GM12878 (cell line): ENCODE results near the gene NUDT16. TPM values are rescaled to one million over a fixed set of nuclear protein-coding genes. Genes with fewer than 3 reads are reported as not detected.

ENCODE experiments used
- ATAC-seq: fragments of 200-7000 bp; cut with Tn5 transposase; 3 replicates; pipeline ENCODE4 v1.9.1; 2020; ENCODE audit warnings: mild to moderate bottlenecking, moderate library complexity
- BruUV-seq: library from RNA; stranded (reverse); fragments of 400-500 nt; replicated peaks from 2 replicates; lab custom pipeline; 2021; lab: Mats Ljungman, UMichigan
- CTCF ChIA-PET: fragments of 300-600 bp; sonication (Branson Sonifier 250); formaldehyde crosslinking; extraction: SDS; loops from one replicate; lab custom pipeline; 2021; ENCODE audit warnings: inconsistent platforms; lab: Yijun Ruan, JAX
- POLR2A ChIA-PET: fragments of 350-600 bp; formaldehyde crosslinking; extraction: SDS; loops from one replicate; lab custom pipeline; 2021; ENCODE audit warnings: inconsistent platforms; lab: Charles Lee
- RAD21 ChIA-PET: fragments of 300-600 bp; sonication (Branson Sonifier 250); formaldehyde crosslinking; loops from one replicate; lab custom pipeline; 2023; ENCODE audit warnings: antibody characterized with exemption; ENCODE audit not compliant: unreplicated experiment; lab: Charles Lee
- SMC1A ChIA-PET: fragments of 300-600 bp; sonication (Branson Sonifier 250); formaldehyde crosslinking; loops from one replicate; lab custom pipeline; 2023; ENCODE audit not compliant: unreplicated experiment, uncharacterized antibody; lab: Charles Lee
- DNase-seq: peaks from one replicate; pipeline ENCODE4 v3.0.0-alpha.2; 2011; ENCODE audit warnings: low read depth, low spot score
- FAIRE-seq: peaks from 3 replicates; lab custom pipeline; 2011; peaks lifted over from hg19 to GRCh38; lab: Jason Lieb, UNC
- H2AFZ ChIP-seq: 2 replicates; pipeline ENCODE4 v1.6.0; 2011; ENCODE audit warnings: low read depth, low read length, control low read depth; ENCODE audit not compliant: control insufficient read depth
- H3K27ac ChIP-seq: 2 replicates; pipeline ENCODE4 v1.5.1; 2011; ENCODE audit warnings: control low read depth; ENCODE audit not compliant: control insufficient read depth, insufficient read depth
- H3K27me3 ChIP-seq, 2 experiments: replicated peaks in 1 of 2; 2 replicates each; pipeline versions ENCODE4 v1.6.0 to v1.6.1; 2011; ENCODE audit warnings: low read length in 1 of 2; ENCODE audit not compliant: control insufficient read depth in 2 of 2, insufficient read depth in 2 of 2
- H3K36me3 ChIP-seq, 2 experiments: 2 replicates each; pipeline ENCODE4 v1.5.1; 2011; ENCODE audit warnings: low read length in 1 of 2; ENCODE audit not compliant: control insufficient read depth in 2 of 2, insufficient read depth in 2 of 2
- H3K4me1 ChIP-seq: 2 replicates; pipeline ENCODE4 v1.6.1; 2011; ENCODE audit warnings: mild to moderate bottlenecking, low read length, moderate library complexity, mixed read lengths; ENCODE audit not compliant: control insufficient read depth, insufficient read depth
- H3K4me2 ChIP-seq: 2 replicates; pipeline ENCODE4 v1.6.0; 2011; ENCODE audit warnings: control low read depth; ENCODE audit not compliant: control insufficient read depth, insufficient read depth
- H3K4me3 ChIP-seq: fragments of 200-600 bp; sonication (generic); 2 replicates; pipeline ENCODE4 v1.5.1; 2016
- H3K79me2 ChIP-seq: 2 replicates; pipeline ENCODE4 v1.6.0; 2011; ENCODE audit warnings: low read length; ENCODE audit not compliant: control insufficient read depth, insufficient read depth
- H3K9ac ChIP-seq: 2 replicates; pipeline ENCODE4 v1.8.0; 2011; ENCODE audit warnings: low read length, control low read depth, mixed read lengths; ENCODE audit not compliant: control insufficient read depth, insufficient read depth
- H3K9me3 ChIP-seq: replicated peaks from 3 replicates; pipeline ENCODE4 v1.5.1; 2011; ENCODE audit warnings: mild to moderate bottlenecking, low read length; ENCODE audit not compliant: control insufficient read depth, insufficient read depth
- H4K20me1 ChIP-seq: 2 replicates; pipeline ENCODE4 v1.6.0; 2011; ENCODE audit not compliant: control insufficient read depth, insufficient read depth
- ASH2L ChIP-seq: fragments of 300-600, 200-600 bp; sonication (generic); IDR thresholded peaks from 2 replicates; pipeline ENCODE4 v1.6.1; 2017; ENCODE audit warnings: low read depth, mild to moderate bottlenecking, borderline replicate concordance
- BACH1 ChIP-seq: fragments of 450-650 bp; IDR thresholded peaks from 2 replicates; pipeline ENCODE4 v1.6.1; 2017; ENCODE audit warnings: mild to moderate bottlenecking, borderline replicate concordance
- BHLHE40 ChIP-seq, 2 experiments: fragments of 450-650 bp in 1 of 2; IDR thresholded peaks; 2 replicates each; pipeline ENCODE4 v1.6.1; 2011 to 2017; ENCODE audit warnings: low read depth in 2 of 2, borderline replicate concordance in 1 of 2, improper control_type of control experiment in 1 of 2, low read length in 1 of 2, mild to moderate bottlenecking in 1 of 2
- CREM ChIP-seq: IDR thresholded peaks from 2 replicates; pipeline ENCODE4 v1.6.1; 2014; ENCODE audit warnings: antibody characterized with exemption, low read depth
- ETV6 ChIP-seq, 2 experiments: fragments of 450-650 bp in 1 of 2; IDR thresholded peaks in 1 of 2; conservative IDR thresholded peaks in 1 of 2; 2 replicates each; pipeline ENCODE4 v1.6.1; 2014; ENCODE audit warnings: antibody characterized with exemption in 1 of 2, borderline replicate concordance in 1 of 2, low read depth in 1 of 2, mild to moderate bottlenecking in 1 of 2, moderate library complexity in 1 of 2
- HCFC1 ChIP-seq: fragments of 150-350 bp; IDR thresholded peaks from 2 replicates; pipeline ENCODE4 v1.6.1; 2014; ENCODE audit warnings: low read length
- HDAC2 ChIP-seq: fragments of 200-600 bp; sonication (generic); IDR thresholded peaks from 2 replicates; pipeline ENCODE4 v1.6.1; 2017
- MXI1 ChIP-seq: fragments of 150-350 bp; IDR thresholded peaks from 2 replicates; pipeline ENCODE4 v1.6.1; 2011; ENCODE audit warnings: low read depth, mild to moderate bottlenecking, inconsistent platforms, low read length, improper control_type of control experiment
- RAD51 ChIP-seq: fragments of 450-650 bp; IDR thresholded peaks from 2 replicates; pipeline ENCODE4 v1.6.1; 2016; ENCODE audit warnings: moderate library complexity, mild to moderate bottlenecking, inconsistent platforms
- SP1 ChIP-seq: IDR thresholded peaks from one replicate; pipeline ENCODE4 v1.6.1; 2011; ENCODE audit warnings: low read depth, low read length
- TARDBP ChIP-seq: IDR thresholded peaks from 2 replicates; pipeline ENCODE4 v1.6.1; 2016; ENCODE audit warnings: borderline replicate concordance
- TCF7 ChIP-seq: IDR thresholded peaks from 2 replicates; pipeline ENCODE4 v1.6.1; 2014; ENCODE audit warnings: antibody characterized with exemption, borderline replicate concordance
- ZNF274 ChIP-seq: IDR thresholded peaks from one replicate; pipeline ENCODE4 v1.8.0; 2011; ENCODE audit not compliant: insufficient read length, insufficient read depth
- WGBS: methylation state at CpG from one replicate; pipeline ENCODE4 v1.1.6; 2016; ENCODE audit warnings: low lambda C conversion rate; ENCODE audit not compliant: insufficient replicate concordance, insufficient coverage; ENCODE audit errors: missing lambda C conversion rate; 5-methylcytosine and 5-hydroxymethylcytosine counted together
- in situ Hi-C: fragments of 300-500 bp; cut with MboI; formaldehyde crosslinking; loops from 9 replicates; pipeline ENCODE4 v1.14.3; 2018; ENCODE audit warnings: mixed read lengths
- intact Hi-C: fragments of 100-400 bp; cut with micrococcal nuclease; formaldehyde crosslinking; loops from one replicate; pipeline ENCODE4 v1.14.2; 2022; ENCODE audit not compliant: unreplicated experiment
- polyA plus RNA-seq, 11 experiments: library from polyadenylated mRNA; depleted of rRNA in 4 of 11; unstranded in 6 of 11; stranded (reverse) in 5 of 11; fragments of >200 nt; fragmentation: Nextera tagmentation in 4 of 11; fragmentation: Illumina TruSeq in 1 of 11; extraction: Ambion mirVana in 4 of 11; extraction: Trizol in 1 of 11; gene quantifications; 1 replicate in 1 of 11; 2 replicates in 10 of 11; pipeline versions ENCODE4 v1.2.1 to v1.2.3, GENCODE V29; 2011 to 2016; ENCODE audit warnings: inconsistent platforms in 2 of 11, missing spikeins in 2 of 11, low read depth in 1 of 11
- total RNA-seq, 4 experiments: library from RNA; depleted of rRNA in 3 of 4; stranded (reverse); fragments of >200 nt in 3 of 4; fragmentation: Illumina TruSeq in 1 of 4; extraction: Trizol in 1 of 4; gene quantifications; 2 replicates each; pipeline versions ENCODE4 v1.2.1 to v1.2.3, GENCODE V29; 2013 to 2021

Gene NUDT16
- total and polyA plus RNA-seq, 10 of the 15 experiments (the other 5 are each of a cell fraction or from before 2014, with no cell fraction given): 1.4 to 16.6 (median 10.4) TPM

GRCh38 chr3:131431754-131432153 is 50.2 kb downstream of the NUDT16 start:
- Histone ChIP-seq H4K20me1 (no peaks in the 10 kb centered on the region), H3K27ac (no peak overlapping the region), H3K4me1 (no peaks in the 10 kb centered on the region), H3K27me3 (no peaks in the 10 kb centered on the region), H3K4me2 (no peak overlapping the region), H3K9ac (no peak overlapping the region), H3K36me3 (no peaks in the 10 kb centered on the region), H3K4me3 (no peak overlapping the region), H3K9me3 (no peaks in the 10 kb centered on the region), H3K79me2 (no peaks in the 10 kb centered on the region), H2AFZ (no peak overlapping the region)
- CTCF ChIA-PET: interaction anchor here (1.1 kb wide), 1 partner anchor 9 kb away, joined by 3 read pairs; no protein-coding TSS in a partner anchor
- RAD21 ChIA-PET: no interaction called here
- BruUV-seq: no TSS peak
- WGBS: 30% methylated on average over 5 of the region's 5 CpGs
- SMC1A ChIA-PET: no interaction called here
- POLR2A ChIA-PET: no interaction called here
- ATAC-seq: no peak
- DNase-seq: no peak
- in situ Hi-C loops: no loop called here
- FAIRE-seq: no peak
- TF ChIP-seq ETV6 (conservative IDR thresholded peaks at IDR 0.05 in 1 of 2, IDR thresholded peaks at IDR 0.05 in 1 of 2; ENCODE audit: borderline replicate concordance in 1 of 2, low read depth in 1 of 2) (no peak), HCFC1 (no peak), ZNF274 (no peak), HDAC2 (no peak)
- intact Hi-C loops: no loop called here

- ATAC-seq (no peak), FAIRE-seq (no peak), DNase-seq (no peak)
- 31% methylated on average over 3 of the region's 3 CpGs for WGBS
- Histone ChIP-seq H3K79me2 (no peaks in the 10 kb centered on the region), H2AFZ (no peak overlapping the region), H3K4me1 (no peaks in the 10 kb centered on the region), H3K36me3 (no peaks in the 10 kb centered on the region), H3K9ac (no peak overlapping the region), H3K4me2 (no peak overlapping the region), H3K9me3 (no peaks in the 10 kb centered on the region), H3K27ac (no peak overlapping the region), H4K20me1 (no peaks in the 10 kb centered on the region), H3K4me3 (no peak overlapping the region), H3K27me3 (no peaks in the 10 kb centered on the region)
- in situ Hi-C loops (no loop called here), intact Hi-C loops (no loop called here)
- ChIA-PET CTCF (interaction anchor here (0.7 to 1.6 kb wide), 3 partner anchors 8 to 58 kb away, joined by 3 to 4 read pairs (median 3); no protein-coding TSS in a partner anchor), POLR2A (no interaction called here), RAD21 (no interaction called here), SMC1A (no interaction called here)
- BruUV-seq: no TSS peak
- TF ChIP-seq CREM (no peak), SP1 (no peak), TARDBP (no peak), BACH1 (no peak), ASH2L (no peak), BHLHE40 (IDR thresholded peaks at IDR 0.05; ENCODE audit: borderline replicate concordance in 1 of 2, low read depth in 2 of 2, low read length in 1 of 2) (no peak), RAD51 (no peak), TCF7 (no peak), MXI1 (no peak)
Observed at GRCh38 chr3:131432441-131432840, 50.9 kb downstream of the NUDT16 start.
